HG03469 (cell line): ENCODE measurements around the gene UPF1.

ENCODE experiments used
- ATAC-seq: cut with Tn5 transposase; IDR thresholded peaks from one replicate; pipeline ENCODE4 v1.9.1; 2021; ENCODE audit warnings: mild to moderate bottlenecking, moderate library complexity, moderate number of reproducible peaks; ENCODE audit not compliant: unreplicated experiment

UPF1 gene

GRCh38 chr19:18833849-18834643, 2.3 kb downstream of the UPF1 start:
- no peak for ATAC-seq

GRCh38 chr19:18834644-18834984, 2.9 kb downstream of the UPF1 start:
- no peak for ATAC-seq

- no peak for ATAC-seq
Measured at GRCh38 chr19:18839465-18840287, 7.9 kb downstream of the UPF1 start.

- ATAC-seq, result no peak
Measured at GRCh38 chr19:18840288-18841267, 8.8 kb downstream of the UPF1 start.

- ATAC-seq, result no peak
Measured at GRCh38 chr19:18841400-18841799, 9.6 kb downstream of the UPF1 start.

- no peak for ATAC-seq
Measured at GRCh38 chr19:18842166-18842565, 10.4 kb downstream of the UPF1 start.

- ATAC-seq, result no peak
Measured at GRCh38 chr19:18843960-18844359, 12.2 kb downstream of the UPF1 start.

GRCh38 chr19:18844806-18845329, 13.1 kb downstream of the UPF1 start:
- ATAC-seq, result no peak

- ATAC-seq, result no peak
Measured at GRCh38 chr19:18845961-18846360, 14.2 kb downstream of the UPF1 start.

GRCh38 chr19:18846862-18847548, 15.2 kb downstream of the UPF1 start:
- no peak for ATAC-seq

- ATAC-seq, result no peak
Measured at GRCh38 chr19:18847549-18848463, 16.0 kb downstream of the UPF1 start.

GRCh38 chr19:18848878-18849661, 17.3 kb downstream of the UPF1 start:
- ATAC-seq, result no peak

GRCh38 chr19:18849838-18850400, 18.2 kb downstream of the UPF1 start:
- ATAC-seq, result no peak

- no peak for ATAC-seq
Measured at GRCh38 chr19:18850471-18851375, 19.0 kb downstream of the UPF1 start.

GRCh38 chr19:18851673-18852325, 20.0 kb downstream of the UPF1 start:
- ATAC-seq, result no peak

- ATAC-seq, result no peak
Measured at GRCh38 chr19:18852648-18853047, 20.9 kb downstream of the UPF1 start.
